HG03558 (cell line): ENCODE measurements around the gene MAPK8IP2.

ENCODE experiments used
- ATAC-seq: cut with Tn5 transposase; IDR thresholded peaks from one replicate; pipeline ENCODE4 v1.9.1; 2021; ENCODE audit warnings: moderate number of reproducible peaks; ENCODE audit not compliant: unreplicated experiment; ENCODE audit errors: extremely low read depth

Gene MAPK8IP2

GRCh38 chr22:50574383-50574755 is 26.2 kb upstream of the MAPK8IP2 start:
- no peak for ATAC-seq

DNA sequence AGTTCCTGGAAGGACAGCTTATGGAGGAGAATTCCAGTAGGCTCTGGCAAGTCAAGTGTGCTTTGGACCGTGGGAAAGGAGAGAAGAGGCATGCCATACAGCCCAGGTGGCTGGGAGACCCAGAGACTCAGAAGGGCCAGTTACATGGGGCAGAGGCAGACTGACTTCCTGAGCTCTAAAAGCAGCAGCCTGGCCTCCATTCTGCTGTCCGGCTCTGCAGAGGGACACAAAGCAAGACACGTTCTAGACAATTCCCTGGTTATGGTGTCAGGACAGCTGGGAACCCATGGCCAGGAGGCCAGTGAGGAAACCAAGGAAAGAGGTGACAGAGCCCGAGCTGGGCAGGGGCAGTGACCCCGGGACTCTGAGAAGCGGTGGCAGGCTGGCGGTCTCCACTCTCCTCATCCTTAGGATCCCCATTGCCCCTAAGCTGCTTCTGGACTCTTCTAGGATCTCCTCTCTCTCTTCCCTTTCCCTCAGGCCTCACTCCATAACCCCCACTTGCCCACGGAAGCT is 25.1 kb upstream of the MAPK8IP2 start:
- no peak for ATAC-seq

GRCh38 chr22:50576070-50576469 is 24.5 kb upstream of the MAPK8IP2 start:
- no peak for ATAC-seq

GRCh38 chr22:50576806-50577696 is 23.5 kb upstream of the MAPK8IP2 start:
- ATAC-seq: no peak

DNA sequence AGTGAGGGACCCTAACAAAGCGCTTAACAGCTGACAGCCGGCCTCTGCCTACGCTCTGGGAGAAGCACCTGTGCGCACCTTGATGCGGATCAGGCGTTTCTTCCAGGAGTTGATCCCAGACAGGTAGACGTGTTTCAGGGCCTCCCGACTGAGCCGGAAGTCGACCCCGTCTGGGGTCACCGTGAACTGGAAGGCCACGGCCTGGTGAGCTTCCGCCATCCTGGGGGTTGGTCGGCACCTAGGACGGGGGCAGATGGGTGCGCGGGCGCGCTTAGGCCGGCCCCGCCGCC is 23.0 kb upstream of the MAPK8IP2 start:
- no peak for ATAC-seq

GRCh38 chr22:50577987-50578775 is 22.4 kb upstream of the MAPK8IP2 start, which contains the start of gene CPT1B:
CPT1B (minus strand) TSS chr22:50578427; CDS start chr22:50577915, 512 bp downstream.
- ATAC-seq: no peak

- no peak for ATAC-seq
These were observed 21.8 kb upstream of the MAPK8IP2 start for GRCh38 chr22:50578776-50579310.

DNA sequence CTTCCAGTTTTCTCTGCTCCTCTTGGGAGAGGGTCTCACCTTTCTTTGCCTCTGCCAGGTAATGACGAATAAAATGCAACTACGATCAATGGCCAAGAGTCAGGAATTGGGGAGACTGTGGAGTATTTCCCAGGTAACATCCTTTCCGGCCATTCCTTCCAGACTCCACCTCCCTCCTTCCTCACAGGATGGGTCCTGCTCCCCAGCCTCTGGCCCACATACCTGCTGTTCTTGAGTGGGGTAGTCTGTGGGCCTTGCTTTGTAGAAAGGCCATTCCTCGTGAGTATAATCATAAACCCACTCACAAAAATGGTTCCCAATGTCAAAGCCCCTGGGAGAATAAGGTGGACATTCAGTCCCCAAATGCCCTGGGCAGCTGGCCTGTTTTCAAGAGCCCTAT is 20.8 kb upstream of the MAPK8IP2 start:
- no peak for ATAC-seq

DNA sequence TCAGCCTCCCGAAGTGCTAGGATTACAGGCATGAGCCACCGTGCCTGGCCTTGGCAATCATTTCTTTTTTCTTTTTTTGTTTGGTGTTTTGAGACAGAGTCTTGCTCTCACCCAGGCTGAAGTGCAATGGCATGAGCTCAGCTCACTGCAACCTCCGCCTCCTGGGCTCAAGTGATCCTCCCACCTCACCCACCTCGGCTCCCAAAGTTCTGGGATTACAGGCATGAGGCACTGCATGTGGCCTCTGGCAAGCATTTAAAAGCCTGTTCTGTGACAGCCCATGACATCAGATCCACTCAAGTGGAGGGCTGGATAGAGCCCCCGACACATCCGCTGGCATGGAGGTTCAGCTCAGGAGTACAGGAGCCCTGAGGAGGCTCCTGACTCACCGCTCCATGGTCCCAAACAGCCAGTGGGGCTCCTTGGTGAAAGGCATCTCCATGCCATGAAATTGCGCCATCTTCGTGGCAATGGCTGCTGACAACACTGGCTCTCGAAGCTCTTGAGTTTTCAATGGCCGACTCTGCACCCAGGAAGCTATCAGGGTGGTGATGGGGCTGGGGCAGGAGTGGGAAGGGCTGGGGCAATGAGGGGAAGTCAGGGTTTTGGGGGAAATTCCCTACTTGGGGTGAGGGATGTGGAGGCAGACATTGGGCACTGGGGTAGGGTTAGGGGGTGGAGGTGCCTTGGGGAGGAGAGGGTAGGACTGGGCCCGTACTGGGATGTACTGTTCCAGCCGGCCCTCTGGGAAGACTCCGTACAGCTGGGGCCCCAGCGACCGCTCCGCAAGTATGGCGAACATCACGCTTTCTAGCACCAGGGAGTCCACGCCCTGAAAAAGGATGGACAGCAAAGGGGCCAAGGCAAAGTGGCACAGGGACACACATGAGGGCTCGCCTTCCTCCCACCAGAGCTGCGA is 19.3 kb upstream of the MAPK8IP2 start:
- ATAC-seq: no peak

DNA sequence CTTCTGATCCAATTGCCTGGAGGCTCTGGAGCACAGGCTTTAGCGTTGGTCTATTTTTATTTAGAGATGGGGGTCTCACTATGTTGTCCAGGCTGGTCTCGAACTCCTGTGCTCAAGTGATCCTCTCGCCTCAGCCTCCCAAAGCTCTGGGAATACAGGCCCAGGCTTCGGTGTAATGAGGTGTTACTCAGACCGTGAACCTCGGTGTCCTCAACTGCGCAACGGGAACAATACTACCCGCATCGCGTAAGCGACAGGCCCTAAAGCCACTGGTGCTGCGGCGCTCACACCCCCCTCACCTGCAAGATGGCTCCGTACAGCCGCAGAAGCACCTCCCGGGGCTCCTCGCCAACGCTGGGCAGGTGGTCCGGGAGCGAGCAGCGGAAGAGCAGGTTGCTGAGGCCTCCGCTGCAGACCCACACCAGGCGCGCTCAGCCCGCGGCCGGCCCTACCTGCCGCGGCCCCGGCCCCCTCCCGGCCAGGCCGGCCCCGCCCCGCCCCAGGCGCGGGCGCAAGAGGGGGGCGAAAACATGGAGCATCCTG is 18.6 kb upstream of the MAPK8IP2 start:
- ATAC-seq: no peak

DNA sequence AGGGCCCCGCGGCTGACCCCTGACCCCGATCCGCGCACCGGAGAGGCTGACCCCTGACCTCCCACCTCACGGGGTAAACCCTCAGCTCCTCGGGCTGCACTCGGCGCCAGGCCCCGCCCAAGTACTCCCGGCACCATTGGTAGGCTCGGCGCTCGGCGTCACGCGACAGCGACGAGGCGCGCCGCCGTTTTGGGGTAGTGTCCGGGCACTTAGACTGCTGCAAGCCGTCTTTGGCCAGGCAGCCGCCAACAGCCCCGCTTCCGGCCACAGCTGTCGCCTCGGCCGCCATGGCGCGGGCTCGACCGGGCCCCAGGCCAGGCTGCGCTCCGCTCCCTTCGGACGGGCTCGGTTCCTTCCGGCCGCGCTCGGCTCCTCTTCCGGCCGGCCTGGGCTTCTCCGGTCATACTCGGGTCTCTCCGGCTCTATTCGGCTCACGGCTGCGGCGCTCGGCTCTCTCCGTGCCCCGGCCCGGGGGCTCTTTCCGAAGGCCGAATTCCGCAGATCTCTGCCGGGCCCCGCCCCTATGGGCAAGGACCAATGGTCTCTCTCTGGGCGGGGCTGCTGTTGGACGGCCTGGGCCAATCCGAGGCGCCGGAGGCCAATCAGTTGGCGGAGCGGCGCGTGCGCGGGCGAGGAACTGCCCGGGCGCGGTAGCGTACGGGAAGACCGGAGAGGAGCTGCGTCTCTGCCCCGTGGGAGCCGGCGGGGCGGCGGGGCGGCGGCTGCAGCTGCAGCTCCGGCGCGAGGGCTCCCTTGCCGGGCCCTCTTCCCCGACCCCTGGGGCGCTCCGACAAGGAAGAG is 17.9 kb upstream of the MAPK8IP2 start, which contains the start of gene CHKB:
Gene CHKB (minus strand): TSS at position 357 of the 801 bp plus-strand sequence. CDS start 68 bp downstream, at position 289.
- peak; percentile 66 for ATAC-seq

GRCh38 chr22:50583294-50583861 is 17.2 kb upstream of the MAPK8IP2 start:
- no peak for ATAC-seq

DNA sequence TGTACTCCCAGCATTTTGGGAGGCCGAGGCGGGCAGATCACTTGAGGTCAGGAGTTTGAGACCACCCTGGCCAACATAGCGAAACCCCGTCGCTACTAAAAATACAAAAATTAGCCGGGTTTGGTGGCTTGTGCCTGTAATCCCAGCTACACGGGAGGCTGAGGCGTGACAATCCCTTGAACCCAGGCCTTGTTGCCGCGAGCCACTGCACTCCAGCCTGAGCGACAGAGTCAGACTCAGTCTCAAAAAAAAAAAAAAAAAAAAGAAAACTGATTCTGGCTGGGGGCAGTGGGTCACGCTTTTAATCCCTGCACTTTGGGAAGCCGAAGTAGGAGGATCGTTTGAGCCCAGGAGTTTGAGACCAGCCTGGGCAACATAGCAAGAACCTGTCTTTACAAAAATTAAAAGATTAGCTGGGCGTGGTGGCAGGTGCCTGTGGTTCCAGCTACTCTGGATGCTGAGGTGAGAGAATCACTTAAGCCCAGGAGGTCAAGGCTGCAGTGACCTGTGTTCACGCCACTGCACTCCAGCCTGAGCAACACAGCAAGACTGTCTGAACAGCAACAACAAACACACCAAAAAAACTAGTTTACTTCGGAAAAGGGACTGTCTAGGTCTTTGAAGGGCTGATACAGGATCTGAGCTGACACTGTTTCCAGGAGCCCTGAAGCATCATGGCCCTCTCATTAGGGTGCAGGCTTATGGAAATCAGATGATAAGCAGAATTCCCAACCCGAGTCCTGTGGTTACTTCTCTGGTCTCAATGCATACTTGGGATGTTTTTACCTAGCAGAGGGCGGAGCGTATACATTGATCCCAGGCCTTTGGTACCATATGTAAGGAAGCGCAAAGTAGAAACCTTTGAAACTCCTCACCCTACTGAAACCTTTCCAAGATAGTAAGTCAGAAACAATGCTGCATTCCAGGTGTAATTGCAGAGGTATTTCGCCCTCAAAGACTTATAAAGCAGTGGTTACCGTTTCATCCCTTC is 16.2 kb upstream of the MAPK8IP2 start:
- no peak for ATAC-seq

DNA sequence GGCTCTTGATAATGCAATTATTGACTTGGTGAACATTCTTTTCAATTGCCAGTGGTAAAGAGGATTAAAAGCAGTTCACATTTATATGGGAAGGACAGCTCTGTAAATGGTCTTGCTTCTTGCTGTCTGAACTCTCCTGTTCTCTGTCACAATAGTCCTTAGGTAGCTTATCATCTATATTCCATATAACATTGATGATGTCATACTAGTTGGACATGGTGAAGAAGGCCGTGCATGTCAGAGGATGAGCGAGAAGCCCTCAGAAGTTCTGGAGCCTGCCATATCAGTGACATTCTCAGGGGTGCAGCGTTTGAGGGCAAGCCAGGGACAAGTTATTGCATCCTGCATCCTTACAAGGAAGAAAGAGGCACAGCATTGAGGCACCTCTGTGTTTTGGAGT is 15.4 kb upstream of the MAPK8IP2 start:
- no peak for ATAC-seq

DNA sequence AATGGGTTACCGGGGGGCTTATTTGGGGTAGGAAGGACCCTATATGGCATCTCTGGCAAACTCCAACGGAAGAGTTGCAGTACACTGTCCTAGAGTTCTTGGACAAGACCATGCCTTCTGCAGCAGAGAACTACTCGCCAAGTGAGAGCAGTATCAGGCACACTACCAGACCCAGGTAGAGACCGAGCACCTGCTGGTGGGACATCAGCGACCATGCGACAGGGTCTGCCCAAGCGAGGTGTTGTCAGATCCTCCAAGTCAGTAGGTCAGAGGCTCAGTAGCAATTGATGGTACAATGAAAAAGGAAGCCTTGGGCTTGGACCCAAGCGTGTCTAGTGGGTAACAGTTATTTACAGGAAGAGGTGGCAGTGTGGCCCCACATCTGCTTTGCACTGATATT is 14.8 kb upstream of the MAPK8IP2 start:
- ATAC-seq: no peak

DNA sequence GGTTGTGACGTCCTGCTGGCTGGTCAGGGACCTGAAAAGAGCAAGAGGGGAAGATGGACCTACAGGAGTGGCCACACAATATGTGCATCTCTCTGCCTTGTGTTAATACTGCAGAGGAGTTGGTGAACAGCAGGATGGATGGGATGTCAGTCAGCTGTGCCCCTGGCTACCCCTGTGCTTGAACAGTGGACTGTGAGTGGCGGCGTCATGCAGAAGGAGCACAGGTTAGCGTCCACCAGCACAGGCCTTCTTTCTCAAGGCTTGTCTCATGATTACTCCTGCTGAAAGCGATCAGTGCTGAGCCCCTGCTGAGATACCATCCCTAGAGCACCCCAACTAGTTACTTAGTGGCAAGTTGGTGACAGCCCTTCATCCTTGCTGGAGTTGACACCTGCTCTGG is 14.2 kb upstream of the MAPK8IP2 start:
- no peak for ATAC-seq

DNA sequence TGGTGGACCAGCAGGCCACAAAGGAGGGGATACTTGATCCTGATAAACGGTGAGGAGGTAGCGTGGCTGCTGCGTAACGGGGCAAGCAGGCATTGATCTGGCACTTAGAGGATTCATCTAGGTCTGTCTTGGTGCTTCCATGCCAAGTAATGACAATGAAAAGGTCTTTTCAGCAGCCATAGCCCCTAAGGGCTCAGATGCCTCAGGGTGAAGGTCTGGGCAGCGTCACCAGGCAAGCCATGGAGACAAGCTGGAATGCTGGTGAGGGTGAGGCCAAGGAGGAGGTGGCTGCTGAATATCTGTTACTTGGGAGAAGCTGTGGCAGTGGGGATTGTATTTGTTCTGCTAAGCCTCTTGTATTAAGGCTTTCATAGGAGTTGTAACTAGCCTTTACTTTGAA is 13.2 kb upstream of the MAPK8IP2 start:
- no peak for ATAC-seq
